Thoracic aorta (tissue), 2 donors: ENCODE data around the gene CLGN. TPM values are rescaled to one million over a fixed set of nuclear protein-coding genes. Genes with fewer than 3 reads are reported as not detected.
"Not testable (repeated sequence)": the region's sequence is repeated elsewhere in the genome, so short reads cannot be mapped to it uniquely, and the experiment has no call there.

Experiments used
- ATAC-seq: fragments of 150-250 bp; one replicate; pipeline ENCODE4 v1.8.0; 2017; ENCODE audit warnings: low read depth; ENCODE audit not compliant: insufficient number of reproducible peaks, low FRiP score
- DNase-seq: peaks from one replicate; pipeline ENCODE4 v3.0.0-alpha.2; 2020; ENCODE audit warnings: low spot score
- H3K27ac ChIP-seq, 2 donors: fragments of 200-600 bp; sonication (generic); 1 replicate in 1 of 2; 2 replicates in 1 of 2; pipeline ENCODE4 v1.5.1; 2016; ENCODE audit warnings: mild to moderate bottlenecking in 2 of 2, moderate library complexity in 2 of 2
- H3K27me3 ChIP-seq: fragments of 200-600 bp; sonication (generic); replicated peaks from 2 replicates; pipeline ENCODE4 v1.6.0; 2016; ENCODE audit warnings: mild to moderate bottlenecking; ENCODE audit not compliant: insufficient read depth
- H3K36me3 ChIP-seq: fragments of 200-600 bp; sonication (generic); one replicate; pipeline ENCODE4 v1.5.1; 2016
- H3K4me1 ChIP-seq, 2 donors: fragments of 200-600 bp; sonication (generic); 1 replicate in 1 of 2; 2 replicates in 1 of 2; pipeline versions ENCODE4 v1.5.1 to v1.6.0; 2016; ENCODE audit warnings: low read depth in 2 of 2, mild to moderate bottlenecking in 1 of 2; ENCODE audit not compliant: control insufficient read depth in 1 of 2
- H3K4me3 ChIP-seq: fragments of 200-600 bp; sonication (generic); 2 replicates; pipeline ENCODE4 v1.5.1; 2016; ENCODE audit warnings: mild to moderate bottlenecking
- H3K9me3 ChIP-seq: fragments of 200-600 bp; sonication (generic); 2 replicates; pipeline ENCODE4 v1.5.1; 2016
- CTCF ChIP-seq: fragments of 200-600 bp; sonication (generic); IDR thresholded peaks from one replicate; pipeline ENCODE4 v1.5.1; 2019; ENCODE audit warnings: antibody characterized with exemption
- total RNA-seq, 2 donors: library from RNA; depleted of rRNA; stranded (reverse); fragments of >200 nt; gene quantifications; one replicate each; pipeline versions ENCODE4 v1.1.0 to v1.2.3, GENCODE V29; 2016

CLGN gene
- total RNA-seq, 2 donors from 2014 or later = 0.21 TPM; not detected in 1

- no peaks in the 10 kb centered on the region for H3K9me3 ChIP-seq
- H3K27me3 ChIP-seq = no peaks in the 10 kb centered on the region
- no peaks in the 10 kb centered on the region for H3K36me3 ChIP-seq
- no peaks in the 10 kb centered on the region for H3K4me1 ChIP-seq
- H3K4me3 ChIP-seq = no peak overlapping the region
- H3K27ac ChIP-seq = no peak overlapping the region
- no peak for DNase-seq
- ATAC-seq = no peak
- TF ChIP-seq CTCF = no peak
Observed at GRCh38 chr4:140439644-140440142, 12.2 kb upstream of the CLGN start.

GRCh38 chr4:140427919-140428471 is 547 bp upstream of the CLGN start:
- no peak overlapping the region for H3K27ac ChIP-seq
- peak overlapping the region; percentile 81 for H3K4me3 ChIP-seq
- no peak for ATAC-seq
- no peaks in the 10 kb centered on the region for H3K36me3 ChIP-seq
- H3K9me3 ChIP-seq = no peaks in the 10 kb centered on the region
- H3K27me3 ChIP-seq = no peaks in the 10 kb centered on the region
- TF ChIP-seq CTCF = no peak
- DNase-seq = no peak
- H3K4me1 ChIP-seq = peaks cover 6 to 8% of the 10 kb centered on the region in 2 donors

DNA sequence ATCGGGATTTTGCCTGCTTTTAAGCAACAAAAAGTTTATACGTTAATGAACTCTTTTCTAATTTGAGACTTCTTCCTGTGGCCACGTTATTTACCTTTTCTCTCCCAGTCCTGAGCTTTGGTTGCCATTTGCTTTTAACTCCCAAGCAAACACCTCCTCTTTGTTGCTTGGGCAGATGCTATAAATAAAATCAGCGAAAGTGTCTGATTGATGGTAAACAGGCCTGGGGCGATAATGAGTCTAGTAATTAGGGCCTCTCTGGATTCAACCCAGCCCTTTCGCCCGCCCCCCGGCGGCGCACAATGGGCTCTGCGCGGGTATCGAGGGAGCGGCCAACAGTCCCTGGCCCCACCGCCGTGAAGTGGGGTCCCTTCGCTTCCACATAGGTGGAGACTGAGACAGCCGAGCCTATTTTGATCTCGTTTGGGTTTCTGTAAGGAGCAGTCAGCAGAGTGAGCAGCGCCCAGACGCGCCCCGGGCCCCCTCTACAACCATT is 790 bp downstream of the CLGN start:
- no peaks in the 10 kb centered on the region for H3K27me3 ChIP-seq
- H3K9me3 ChIP-seq = no peaks in the 10 kb centered on the region
- DNase-seq (no peak), ATAC-seq (no peak)
- no peaks in the 10 kb centered on the region for H3K36me3 ChIP-seq
- peaks cover 6 to 8% of the 10 kb centered on the region in 2 donors for H3K4me1 ChIP-seq
- TF ChIP-seq CTCF = no peak
- peak overlapping the region; percentile 81 for H3K4me3 ChIP-seq
- no peak overlapping the region for H3K27ac ChIP-seq

- no peak overlapping the region for H3K4me3 ChIP-seq
- no peak for DNase-seq
- no peak for TF ChIP-seq CTCF
- no peaks in the 10 kb centered on the region for H3K9me3 ChIP-seq
- ATAC-seq = no peak
- no peaks in the 10 kb centered on the region for H3K36me3 ChIP-seq
- H3K4me1 ChIP-seq = peaks cover 6 to 8% of the 10 kb centered on the region in 2 donors
- no peak overlapping the region for H3K27ac ChIP-seq
- no peaks in the 10 kb centered on the region for H3K27me3 ChIP-seq
Observed at GRCh38 chr4:140423106-140423505, 4.3 kb downstream of the CLGN start.

- H3K9me3 ChIP-seq, H3K36me3 ChIP-seq, H3K27ac ChIP-seq, H3K4me1 ChIP-seq, H3K27me3 ChIP-seq, DNase-seq, ATAC-seq, H3K4me3 ChIP-seq: not testable (repeated sequence)
Observed at GRCh38 chr4:140413130-140413969, 14.1 kb downstream of the CLGN start.
